OCI-LY3 (cell line): ENCODE results near the gene PNLIPRP3.

Source experiments
- H2AFZ ChIP-seq: fragments of 200-600, 300-600 bp; shearing (Covaris generic); 2 replicates; pipeline ENCODE4 v1.6.0; 2014; ENCODE audit warnings: antibody characterized with exemption, low read depth, low read length
- H3K27ac ChIP-seq: fragments of 200-600, 300-600 bp; sonication (generic); 2 replicates; pipeline ENCODE4 v1.5.1; 2014; ENCODE audit warnings: mild to moderate bottlenecking, low read length, moderate library complexity, mixed read lengths
- H3K27me3 ChIP-seq: fragments of 200-600, 300-600 bp; sonication (generic); 2 replicates; pipeline ENCODE4 v1.6.1; 2014; ENCODE audit warnings: low read depth, low read length, mixed read lengths
- H3K36me3 ChIP-seq: fragments of 200-600, 300-600 bp; sonication (generic); replicated peaks from 2 replicates; pipeline ENCODE3; 2014; ENCODE audit warnings: low read depth, low read length, mixed read lengths
- H3K4me1 ChIP-seq: fragments of 300-600, 200-600 bp; sonication (generic); 2 replicates; pipeline ENCODE4 v1.6.1; 2014; ENCODE audit warnings: low read length, mixed read lengths
- H3K4me2 ChIP-seq: fragments of 200-600, 300-600 bp; sonication (generic); 2 replicates; pipeline ENCODE4 v1.6.1; 2014; ENCODE audit warnings: low read length, mixed read lengths
- H3K4me3 ChIP-seq: fragments of 300-600, 200-600 bp; sonication (generic); 2 replicates; pipeline ENCODE4 v1.5.1; 2014; ENCODE audit warnings: antibody characterized with exemption, mild to moderate bottlenecking, low read length, moderate library complexity
- H3K79me2 ChIP-seq: fragments of 300-600, 200-600 bp; shearing (Covaris generic); 2 replicates; pipeline ENCODE4 v1.6.1; 2014; ENCODE audit warnings: mild to moderate bottlenecking, low read length, mixed read lengths
- H3K9ac ChIP-seq: fragments of 300-600, 200-600 bp; shearing (Covaris generic); 2 replicates; pipeline ENCODE4 v1.6.0; 2014; ENCODE audit warnings: mild to moderate bottlenecking, low read length, moderate library complexity
- H3K9me3 ChIP-seq: fragments of 200-600, 300-600 bp; shearing (Covaris generic); 2 replicates; pipeline ENCODE4 v1.6.1; 2014; ENCODE audit warnings: low read length, mixed read lengths; ENCODE audit not compliant: insufficient read depth
- H4K20me1 ChIP-seq: fragments of 200-600, 300-600 bp; sonication (generic); 2 replicates; pipeline ENCODE4 v1.6.1; 2016; ENCODE audit warnings: low read length, mixed read lengths; ENCODE audit not compliant: insufficient read depth
- EZH2phosphoT487 ChIP-seq: fragments of 200-600 bp; shearing (Covaris generic); IDR thresholded peaks from 2 replicates; pipeline ENCODE4 v1.6.1; 2018; ENCODE audit warnings: antibody characterized with exemption, mixed run types, low read depth
- TF ChIP-seq, protein P1 (sequence below): fragments of 200-600, 300-600 bp; sonication (generic); IDR thresholded peaks from 2 replicates; pipeline ENCODE4 v1.5.1; 2014; ENCODE audit warnings: antibody characterized with exemption, low read length, low read depth

Gene PNLIPRP3

DNA sequence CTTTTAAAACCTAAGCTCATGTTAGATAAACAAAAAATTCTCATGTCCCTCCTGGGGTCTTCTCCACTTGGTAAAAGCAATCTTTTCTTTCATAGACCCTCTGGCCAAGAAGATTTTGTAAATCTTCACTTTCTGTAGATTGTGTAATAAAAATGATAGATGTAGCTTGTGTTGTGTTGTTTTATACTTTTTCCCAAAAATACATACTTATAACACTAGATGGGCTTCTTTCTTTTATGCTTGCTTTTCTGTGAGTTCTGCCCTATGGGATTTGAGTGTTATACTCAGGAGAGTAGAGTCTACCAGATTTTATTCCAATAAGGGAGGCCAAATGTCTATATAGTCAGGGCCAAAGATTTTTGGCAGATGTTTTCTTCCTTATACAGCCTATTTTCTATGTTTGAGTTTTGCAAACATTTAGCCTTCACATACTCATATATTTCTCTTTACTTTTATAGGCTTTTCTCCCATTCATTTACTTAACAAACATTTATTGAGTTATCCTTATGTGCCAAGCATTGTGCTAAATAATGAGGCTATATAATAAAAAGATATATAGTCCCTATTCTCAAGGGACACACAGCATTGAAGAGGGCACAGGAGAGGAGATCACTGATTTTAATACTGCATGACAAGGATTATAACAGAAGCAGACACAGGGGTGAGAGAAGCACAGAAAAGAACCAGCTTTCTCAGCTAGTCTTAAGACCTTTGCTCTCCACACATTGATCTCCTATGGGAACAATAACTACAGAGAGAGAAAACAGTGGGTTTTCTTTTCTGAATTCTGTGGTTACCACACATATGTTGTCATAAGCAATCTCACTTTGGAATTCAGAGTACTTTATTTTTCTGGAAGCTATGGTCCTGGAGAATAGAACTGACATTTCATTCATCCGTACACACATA, 60.1 kb downstream of the PNLIPRP3 start:
- no peaks in the 10 kb centered on the region for H3K27me3 ChIP-seq

DNA sequence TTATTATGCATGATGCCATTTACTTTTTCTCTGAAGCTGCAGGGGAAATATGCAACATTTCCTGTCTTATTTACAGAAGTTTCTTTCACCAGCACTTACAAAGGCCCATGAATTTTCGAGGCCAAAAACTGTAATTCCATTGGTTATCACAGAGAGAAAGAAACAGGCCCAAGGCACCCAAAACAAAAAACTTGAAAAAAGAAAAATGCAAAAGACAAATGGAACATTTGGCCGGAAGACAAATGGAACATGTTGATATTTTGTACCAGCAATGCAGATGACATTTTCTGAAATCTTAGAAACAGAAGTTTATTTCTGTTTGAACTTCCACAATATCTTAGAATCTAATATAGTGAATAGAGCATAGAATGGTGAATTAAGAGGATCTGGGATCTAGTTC, 61.8 kb downstream of the PNLIPRP3 start:
- TF ChIP-seq, protein P1, sequence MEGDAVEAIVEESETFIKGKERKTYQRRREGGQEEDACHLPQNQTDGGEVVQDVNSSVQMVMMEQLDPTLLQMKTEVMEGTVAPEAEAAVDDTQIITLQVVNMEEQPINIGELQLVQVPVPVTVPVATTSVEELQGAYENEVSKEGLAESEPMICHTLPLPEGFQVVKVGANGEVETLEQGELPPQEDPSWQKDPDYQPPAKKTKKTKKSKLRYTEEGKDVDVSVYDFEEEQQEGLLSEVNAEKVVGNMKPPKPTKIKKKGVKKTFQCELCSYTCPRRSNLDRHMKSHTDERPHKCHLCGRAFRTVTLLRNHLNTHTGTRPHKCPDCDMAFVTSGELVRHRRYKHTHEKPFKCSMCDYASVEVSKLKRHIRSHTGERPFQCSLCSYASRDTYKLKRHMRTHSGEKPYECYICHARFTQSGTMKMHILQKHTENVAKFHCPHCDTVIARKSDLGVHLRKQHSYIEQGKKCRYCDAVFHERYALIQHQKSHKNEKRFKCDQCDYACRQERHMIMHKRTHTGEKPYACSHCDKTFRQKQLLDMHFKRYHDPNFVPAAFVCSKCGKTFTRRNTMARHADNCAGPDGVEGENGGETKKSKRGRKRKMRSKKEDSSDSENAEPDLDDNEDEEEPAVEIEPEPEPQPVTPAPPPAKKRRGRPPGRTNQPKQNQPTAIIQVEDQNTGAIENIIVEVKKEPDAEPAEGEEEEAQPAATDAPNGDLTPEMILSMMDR, result no peak
- TF ChIP-seq EZH2phosphoT487, result no peak

More for the DNA sequence above, 60.1 kb downstream of the PNLIPRP3 start:
- Histone ChIP-seq H3K27ac (no peak overlapping the region), H3K4me3 (no peak overlapping the region), H2AFZ (no peak overlapping the region), H3K9me3 (no peaks in the 10 kb centered on the region), H3K4me1 (no peaks in the 10 kb centered on the region), H3K4me2 (no peak overlapping the region), H4K20me1 (no peaks in the 10 kb centered on the region), H3K36me3 (no peaks in the 10 kb centered on the region), H3K79me2 (no peaks in the 10 kb centered on the region), H3K9ac (no peak overlapping the region)
- TF ChIP-seq, protein P1, result no peak
- no peak for TF ChIP-seq EZH2phosphoT487

DNA sequence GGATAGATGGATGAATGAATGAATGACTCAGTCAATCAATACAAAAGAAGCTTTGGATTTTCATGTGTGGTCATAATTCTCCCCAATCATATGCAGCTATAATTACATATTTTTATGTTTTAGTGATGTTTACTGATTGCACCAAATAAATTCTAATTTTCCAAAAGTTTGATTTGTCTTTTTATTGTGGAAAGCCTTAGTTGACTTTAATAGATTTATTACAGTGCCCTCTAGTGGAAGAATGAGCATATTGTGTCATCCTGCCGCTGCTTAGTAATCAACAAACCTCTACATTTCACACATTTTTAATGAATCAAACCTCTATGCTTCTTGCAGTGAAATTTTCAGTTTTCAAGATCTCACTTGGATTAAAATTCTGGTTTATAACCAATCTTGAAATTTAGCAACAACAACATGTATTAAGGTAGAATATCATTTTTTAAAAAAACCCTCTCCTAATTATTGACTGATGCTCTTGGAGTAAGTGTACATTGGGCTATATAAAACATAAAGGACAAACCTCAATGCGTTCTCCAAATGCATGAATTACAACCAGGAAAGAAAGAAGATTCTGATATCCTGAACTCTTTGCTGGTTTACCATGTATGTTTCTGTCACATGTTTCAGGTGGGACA, 62.5 kb downstream of the PNLIPRP3 start:
- no peak for TF ChIP-seq EZH2phosphoT487
- TF ChIP-seq, protein P1, result peak; percentile 62
- H3K27ac ChIP-seq, result no peak overlapping the region
- no peaks in the 10 kb centered on the region for H3K27me3 ChIP-seq
- H4K20me1 ChIP-seq, result no peaks in the 10 kb centered on the region
- H3K9me3 ChIP-seq, result no peaks in the 10 kb centered on the region
- H3K9ac ChIP-seq, result no peak overlapping the region
- no peaks in the 10 kb centered on the region for H3K36me3 ChIP-seq
- no peak overlapping the region for H3K4me3 ChIP-seq
- no peak overlapping the region for H2AFZ ChIP-seq
- H3K4me1 ChIP-seq, result no peaks in the 10 kb centered on the region
- no peak overlapping the region for H3K4me2 ChIP-seq
- H3K79me2 ChIP-seq, result no peaks in the 10 kb centered on the region

More for the DNA sequence above, 61.8 kb downstream of the PNLIPRP3 start:
- no peaks in the 10 kb centered on the region for H3K9me3 ChIP-seq
- H3K79me2 ChIP-seq, result no peaks in the 10 kb centered on the region
- no peaks in the 10 kb centered on the region for H3K36me3 ChIP-seq
- no peak overlapping the region for H3K9ac ChIP-seq
- no peaks in the 10 kb centered on the region for H3K4me1 ChIP-seq
- no peak overlapping the region for H3K4me3 ChIP-seq
- H3K27me3 ChIP-seq, result no peaks in the 10 kb centered on the region
- H2AFZ ChIP-seq, result no peak overlapping the region
- H3K27ac ChIP-seq, result no peak overlapping the region
- no peak overlapping the region for H3K4me2 ChIP-seq
- no peaks in the 10 kb centered on the region for H4K20me1 ChIP-seq

DNA sequence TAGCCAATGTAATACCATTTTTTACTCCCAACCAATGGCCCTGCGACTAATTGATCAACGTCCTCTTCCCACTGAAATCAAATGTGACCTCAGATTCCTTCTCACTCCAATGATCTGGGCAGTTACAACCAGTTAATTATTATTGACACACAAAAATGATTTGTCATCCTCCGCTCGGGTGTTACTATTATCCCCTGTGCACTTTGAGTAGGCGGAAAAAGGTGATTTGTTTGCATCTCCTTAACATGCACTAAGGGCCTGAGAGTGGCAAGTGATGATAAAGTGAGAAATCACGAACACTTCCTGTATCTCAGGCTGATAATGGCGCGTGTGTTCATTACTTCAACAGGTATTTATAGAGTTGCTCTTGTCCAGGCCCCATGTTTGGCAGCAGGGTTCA, 77.1 kb downstream of the PNLIPRP3 start:
- no peaks in the 10 kb centered on the region for H3K79me2 ChIP-seq
- no peaks in the 10 kb centered on the region for H3K9me3 ChIP-seq
- H4K20me1 ChIP-seq, result no peaks in the 10 kb centered on the region
- no peak overlapping the region for H3K4me2 ChIP-seq
- TF ChIP-seq, protein P1, result no peak
- TF ChIP-seq EZH2phosphoT487, result no peak
- H3K9ac ChIP-seq, result no peak overlapping the region
- H3K27me3 ChIP-seq, result no peaks in the 10 kb centered on the region
- H3K27ac ChIP-seq, result no peak overlapping the region
- no peak overlapping the region for H2AFZ ChIP-seq
- H3K36me3 ChIP-seq, result no peaks in the 10 kb centered on the region
- no peaks in the 10 kb centered on the region for H3K4me1 ChIP-seq
- H3K4me3 ChIP-seq, result no peak overlapping the region
